Thyroid gland (tissue), 4 donors: ENCODE measurements around the gene MOB2. TPM values are rescaled to one million over a fixed set of nuclear protein-coding genes. Genes with fewer than 3 reads are reported as not detected.

ENCODE experiments used
- DNase-seq, 2 donors: peaks; one replicate each; pipeline ENCODE4 v3.0.0-alpha.2; 2019
- H3K27ac ChIP-seq, 3 donors: fragments of 200-600 bp; sonication (generic); 1 replicate in 2 of 3; 2 replicates in 1 of 3; pipeline ENCODE4 v1.5.1; 2016 to 2019; ENCODE audit warnings: mild to moderate bottlenecking in 1 of 3, moderate library complexity in 1 of 3
- H3K27me3 ChIP-seq: fragments of 200-600 bp; sonication (generic); one replicate; pipeline ENCODE4 v1.5.1; 2019
- H3K36me3 ChIP-seq, 2 donors: fragments of 200-600 bp; sonication (generic); one replicate each; pipeline ENCODE4 v1.5.1; 2016 to 2019
- H3K4me1 ChIP-seq, 2 donors: fragments of 200-600 bp; sonication (generic); one replicate each; pipeline ENCODE4 v1.5.1; 2017 to 2019
- H3K4me3 ChIP-seq, 3 donors: fragments of 200-600 bp; sonication (generic); replicated peaks in 1 of 3; 1 replicate in 2 of 3; 2 replicates in 1 of 3; pipeline ENCODE4 v1.5.1; 2016; ENCODE audit warnings: mild to moderate bottlenecking in 1 of 3
- H3K9me3 ChIP-seq: fragments of 200-600 bp; sonication (generic); one replicate; pipeline ENCODE4 v1.5.1; 2017
- POLR2A ChIP-seq, 2 donors: fragments of 450-650 bp; IDR thresholded peaks; one replicate each; pipeline ENCODE4 v1.6.1; 2017; ENCODE audit warnings: antibody characterized with exemption in 2 of 2, mild to moderate bottlenecking in 2 of 2, moderate library complexity in 1 of 2
- WGBS, 2 donors: methylation state at CpG; one replicate each; pipeline ENCODE4 v1.1.5; 2017; 5-methylcytosine and 5-hydroxymethylcytosine counted together
- intact Hi-C: fragments of 100-400 bp; cut with DNase I; formaldehyde crosslinking; loops from one replicate; pipeline ENCODE4 v1.15.1; 2023
- total RNA-seq, 4 donors: library from RNA; depleted of rRNA; stranded (reverse); fragments of >200 nt; gene quantifications; one replicate each; pipeline ENCODE4 v1.2.3, GENCODE V29; 2016
- TF ChIP-seq, protein P1 (sequence below), 6 experiments: fragments of 200-600 bp in 3 of 6; fragments of 450-650 bp in 3 of 6; sonication (generic) in 3 of 6; IDR thresholded peaks; one replicate each; pipeline ENCODE4 v1.5.1; 2016 to 2019; ENCODE audit warnings: antibody characterized with exemption in 6 of 6, mild to moderate bottlenecking in 2 of 6, inconsistent platforms in 1 of 6, moderate library complexity in 1 of 6

The MOB2 gene
- total RNA-seq, 4 donors from 2014 or later: 25.6 to 45.8 (median 30.1) TPM

DNA sequence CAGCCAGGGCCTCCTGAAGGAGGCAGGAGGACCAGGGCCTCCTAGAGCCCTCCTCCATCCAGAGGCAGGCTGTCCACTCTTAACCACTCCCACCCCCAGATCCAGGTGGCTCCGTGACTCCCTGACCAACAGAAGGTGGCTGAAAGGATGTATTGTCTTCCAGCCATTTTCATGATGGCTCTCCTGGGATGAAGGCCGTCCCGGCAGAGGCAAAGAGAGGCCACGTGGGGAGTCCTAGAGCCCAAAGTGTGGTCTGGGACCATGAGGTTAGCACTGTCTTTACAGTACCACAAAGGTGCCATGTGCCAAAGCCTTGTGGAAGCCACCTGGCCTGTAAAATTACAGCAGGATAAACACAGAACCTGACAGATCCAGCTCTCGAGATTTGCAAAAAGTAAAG lies 43.2 kb upstream of the MOB2 start:
- intact Hi-C loops: no loop called here
- Histone ChIP-seq H3K27me3 (no peaks in the 10 kb centered on the region), H3K36me3 (no peaks in the 10 kb centered on the region), H3K27ac (no peak overlapping the region), H3K4me1 (peaks cover 0 to 34% of the 10 kb centered on the region in 2 donors), H3K4me3 (no peak overlapping the region), H3K9me3 (no peaks in the 10 kb centered on the region)
- WGBS, 2 donors: 91 to 96% methylated on average over 5 of the region's 5 CpGs
- TF ChIP-seq, protein P1, sequence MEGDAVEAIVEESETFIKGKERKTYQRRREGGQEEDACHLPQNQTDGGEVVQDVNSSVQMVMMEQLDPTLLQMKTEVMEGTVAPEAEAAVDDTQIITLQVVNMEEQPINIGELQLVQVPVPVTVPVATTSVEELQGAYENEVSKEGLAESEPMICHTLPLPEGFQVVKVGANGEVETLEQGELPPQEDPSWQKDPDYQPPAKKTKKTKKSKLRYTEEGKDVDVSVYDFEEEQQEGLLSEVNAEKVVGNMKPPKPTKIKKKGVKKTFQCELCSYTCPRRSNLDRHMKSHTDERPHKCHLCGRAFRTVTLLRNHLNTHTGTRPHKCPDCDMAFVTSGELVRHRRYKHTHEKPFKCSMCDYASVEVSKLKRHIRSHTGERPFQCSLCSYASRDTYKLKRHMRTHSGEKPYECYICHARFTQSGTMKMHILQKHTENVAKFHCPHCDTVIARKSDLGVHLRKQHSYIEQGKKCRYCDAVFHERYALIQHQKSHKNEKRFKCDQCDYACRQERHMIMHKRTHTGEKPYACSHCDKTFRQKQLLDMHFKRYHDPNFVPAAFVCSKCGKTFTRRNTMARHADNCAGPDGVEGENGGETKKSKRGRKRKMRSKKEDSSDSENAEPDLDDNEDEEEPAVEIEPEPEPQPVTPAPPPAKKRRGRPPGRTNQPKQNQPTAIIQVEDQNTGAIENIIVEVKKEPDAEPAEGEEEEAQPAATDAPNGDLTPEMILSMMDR (IDR thresholded peaks at IDR 0.05): no peak
- TF ChIP-seq POLR2A (IDR thresholded peaks at IDR 0.05): no peak
- no peak for DNase-seq

DNA sequence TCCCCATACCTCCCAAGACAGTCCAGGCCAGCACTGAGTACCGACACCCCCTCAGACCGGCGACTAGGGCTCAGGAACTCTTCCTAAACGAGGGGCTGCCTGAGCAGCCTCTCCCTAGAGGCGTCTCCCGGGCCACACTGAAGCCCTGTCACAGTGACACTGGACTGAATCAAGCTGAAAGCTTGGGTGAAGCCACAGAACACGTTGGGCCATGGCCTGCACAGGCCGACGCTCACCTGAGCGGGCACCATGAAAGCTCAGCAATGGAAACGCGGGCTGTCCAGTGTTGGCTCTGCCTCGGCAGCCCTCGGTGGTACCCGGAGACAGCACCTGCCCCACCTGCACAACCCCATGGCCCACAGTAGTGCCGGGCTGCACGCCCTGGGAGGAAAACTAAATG lies 42.7 kb upstream of the MOB2 start:
- no peak for DNase-seq
- H3K27me3 ChIP-seq: no peaks in the 10 kb centered on the region
- TF ChIP-seq, protein P1 (IDR thresholded peaks at IDR 0.05): no peak
- no peak for TF ChIP-seq POLR2A (IDR thresholded peaks at IDR 0.05)
- H3K27ac ChIP-seq: no peak overlapping the region
- H3K4me3 ChIP-seq: no peak overlapping the region
- no peaks in the 10 kb centered on the region for H3K9me3 ChIP-seq
- H3K4me1 ChIP-seq: peaks cover 0 to 29% of the 10 kb centered on the region in 2 donors
- H3K36me3 ChIP-seq: no peaks in the 10 kb centered on the region
- intact Hi-C loops: no loop called here
- 83 to 91% methylated on average over 2 to 10 of the region's 17 CpGs for WGBS, 2 donors

DNA sequence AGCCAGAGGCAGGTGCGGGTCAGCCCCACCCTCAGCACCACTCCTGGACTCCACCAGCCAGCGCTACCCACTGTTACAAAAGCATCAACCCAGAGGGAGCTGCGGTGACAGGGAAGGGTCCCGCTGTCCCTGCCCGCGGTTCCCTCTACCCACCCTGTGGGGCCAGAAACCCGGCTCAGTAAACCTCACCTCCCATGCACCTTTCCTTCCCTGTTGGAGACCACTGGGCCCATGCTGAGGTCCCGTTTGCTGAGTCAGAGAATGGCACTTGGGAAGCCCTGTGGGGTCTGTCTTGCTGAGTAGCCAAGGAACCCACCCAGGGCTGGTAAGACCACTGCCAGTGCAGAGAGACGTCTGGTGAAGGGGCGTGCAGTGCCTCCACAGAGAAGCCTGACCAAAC lies 42.1 kb upstream of the MOB2 start:
- intact Hi-C loops: no loop called here
- no peaks in the 10 kb centered on the region for H3K36me3 ChIP-seq
- WGBS, 2 donors: 79 to 92% methylated on average over 4 to 10 of the region's 10 CpGs
- H3K4me1 ChIP-seq: peaks cover 0 to 27% of the 10 kb centered on the region in 2 donors
- H3K4me3 ChIP-seq: no peak overlapping the region
- no peak overlapping the region for H3K27ac ChIP-seq
- TF ChIP-seq, protein P1 (IDR thresholded peaks at IDR 0.05): no peak
- TF ChIP-seq POLR2A (IDR thresholded peaks at IDR 0.05): no peak
- no peak for DNase-seq
- H3K27me3 ChIP-seq: no peaks in the 10 kb centered on the region
- H3K9me3 ChIP-seq: no peaks in the 10 kb centered on the region

DNA sequence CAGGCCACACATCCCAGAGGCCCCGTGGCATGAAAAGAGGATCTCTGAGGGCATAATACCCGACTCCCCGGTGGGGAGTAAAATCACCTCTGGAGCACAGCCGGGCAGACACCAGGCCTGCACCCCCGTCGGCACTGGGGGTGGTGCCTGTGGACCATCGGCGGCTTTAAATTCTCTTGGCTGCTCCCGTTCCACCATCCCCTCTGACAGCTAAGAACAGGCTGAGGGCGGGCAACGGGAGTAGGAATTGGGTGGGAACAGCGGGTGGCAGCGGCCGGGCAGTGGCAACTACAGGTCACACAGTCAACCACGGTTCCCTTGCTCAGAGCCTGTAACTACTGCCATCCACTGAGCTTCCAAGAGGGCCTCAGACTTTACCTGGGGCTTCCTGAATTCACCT lies 40.2 kb upstream of the MOB2 start:
- Histone ChIP-seq H3K27me3 (no peaks in the 10 kb centered on the region), H3K36me3 (no peaks in the 10 kb centered on the region), H3K4me1 (peaks cover 0 to 9% of the 10 kb centered on the region in 2 donors), H3K4me3 (no peak overlapping the region), H3K27ac (no peak overlapping the region), H3K9me3 (no peaks in the 10 kb centered on the region)
- no peak for TF ChIP-seq POLR2A (IDR thresholded peaks at IDR 0.05)
- 88 to 90% methylated on average over 5 to 15 of the region's 15 CpGs for WGBS, 2 donors
- DNase-seq: no peak
- intact Hi-C loops: no loop called here

DNA sequence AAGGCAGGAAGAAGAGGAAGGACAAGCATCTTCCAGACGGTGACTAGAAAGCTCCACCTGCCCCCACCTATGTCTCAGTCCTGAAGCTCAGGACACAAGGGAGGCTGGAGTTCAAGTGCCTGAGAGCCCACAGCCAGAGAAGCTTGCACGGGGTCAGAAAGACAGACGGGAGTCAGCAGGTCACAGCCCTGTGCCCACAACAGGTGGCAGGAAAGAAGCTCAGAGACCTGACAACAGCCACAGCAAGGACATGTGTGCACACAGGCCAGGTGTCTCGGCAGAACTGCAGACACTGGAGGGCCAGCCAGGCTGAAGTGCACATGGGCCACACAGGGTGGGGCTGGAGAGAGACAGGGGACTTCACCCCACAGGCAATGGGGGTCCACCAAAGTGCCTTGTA lies 37.2 kb upstream of the MOB2 start:
- Histone ChIP-seq H3K27ac (no peak overlapping the region), H3K36me3 (no peaks in the 10 kb centered on the region), H3K4me1 (peaks cover 0 to 12% of the 10 kb centered on the region in 2 donors), H3K4me3 (no peak overlapping the region), H3K9me3 (no peaks in the 10 kb centered on the region), H3K27me3 (no peaks in the 10 kb centered on the region)
- no peak for TF ChIP-seq POLR2A (IDR thresholded peaks at IDR 0.05)
- TF ChIP-seq, protein P1 (IDR thresholded peaks at IDR 0.05): no peak
- intact Hi-C loops: no loop called here
- 42 to 65% methylated on average over 3 to 4 of the region's 4 CpGs for WGBS, 2 donors
- DNase-seq: no peak

DNA sequence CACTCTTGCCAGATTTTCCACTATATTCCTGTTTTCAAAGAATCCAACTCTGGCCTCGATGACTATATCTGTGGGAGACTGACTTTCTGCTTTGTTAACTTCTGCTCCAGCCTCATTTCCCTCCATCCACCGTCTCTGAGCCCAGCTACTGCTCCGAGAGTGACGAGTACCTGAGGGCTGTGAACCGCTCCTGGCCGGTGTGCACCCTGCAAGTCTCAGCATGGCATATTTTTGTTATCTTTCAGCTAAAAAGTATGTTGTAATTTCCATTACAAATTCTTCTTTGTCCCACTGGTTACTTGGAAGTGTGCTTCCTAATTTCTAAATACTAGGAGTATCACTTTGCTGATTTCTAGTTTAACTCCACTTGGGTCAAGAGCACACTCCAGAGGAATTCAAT lies 36.5 kb upstream of the MOB2 start:
- Histone ChIP-seq H3K4me3 (no peak overlapping the region), H3K4me1 (peaks cover 0 to 12% of the 10 kb centered on the region in 2 donors), H3K27me3 (no peaks in the 10 kb centered on the region), H3K27ac (no peak overlapping the region), H3K36me3 (no peaks in the 10 kb centered on the region), H3K9me3 (no peaks in the 10 kb centered on the region)
- intact Hi-C loops: no loop called here
- WGBS, 2 donors: 85 to 88% methylated on average over 6 of the region's 6 CpGs
- no peak for DNase-seq
- TF ChIP-seq, protein P1 (IDR thresholded peaks at IDR 0.05): no peak
- no peak for TF ChIP-seq POLR2A (IDR thresholded peaks at IDR 0.05)
